IMR-90 (cell line): Measurements from ENCODE around the gene CASP2. TPM values are rescaled to one million over a fixed set of nuclear protein-coding genes. Genes with fewer than 3 reads are reported as not detected.

Source experiments
- ATAC-seq: fragments of 200-7000 bp; cut with Tn5 transposase; 2 replicates; pipeline ENCODE4 v1.9.1; 2020; ENCODE audit warnings: low read depth, mild to moderate bottlenecking, moderate library complexity
- BruUV-seq: library from RNA; stranded (reverse); fragments of 400-500 nt; replicated peaks from 2 replicates; lab custom pipeline; 2021; lab: Mats Ljungman, UMichigan
- CTCF ChIA-PET: fragments of 300-600 bp; formaldehyde crosslinking; extraction: SDS; loops from one replicate; lab custom pipeline; 2021; ENCODE audit warnings: antibody characterized with exemption; lab: Yijun Ruan, JAX
- POLR2A ChIA-PET: fragments of 300-600 bp; sonication (Branson Sonifier 250); formaldehyde crosslinking; loops from one replicate; lab custom pipeline; 2022; ENCODE audit warnings: antibody characterized with exemption; ENCODE audit not compliant: unreplicated experiment; lab: Charles Lee
- DNase-seq: peaks from one replicate; pipeline ENCODE4 v3.0.0; 2013
- H2AFZ ChIP-seq: replicated peaks from 2 replicates; pipeline ENCODE3; 2013; ENCODE audit warnings: low read length, mild to moderate bottlenecking; ENCODE audit not compliant: poor library complexity
- H2AK5ac ChIP-seq: 2 replicates; pipeline ENCODE4 v1.6.1; 2013; ENCODE audit warnings: low read depth, low read length, inconsistent platforms
- H2AK9ac ChIP-seq: replicated peaks from 2 replicates; pipeline ENCODE3; 2013; ENCODE audit warnings: mild to moderate bottlenecking, low read depth, low read length, moderate library complexity; ENCODE audit not compliant: poor library complexity
- H2BK120ac ChIP-seq: 2 replicates; pipeline ENCODE4 v1.6.1; 2013; ENCODE audit warnings: low read depth, low read length, inconsistent platforms
- H2BK15ac ChIP-seq: 3 replicates; pipeline ENCODE4 v1.6.1; 2013; ENCODE audit warnings: low read depth, low read length, inconsistent platforms
- H2BK20ac ChIP-seq: 2 replicates; pipeline ENCODE4 v1.6.1; 2013; ENCODE audit warnings: low read depth, mild to moderate bottlenecking, inconsistent platforms, low read length, moderate library complexity
- H2BK5ac ChIP-seq: 2 replicates; pipeline ENCODE4 v1.6.1; 2013; ENCODE audit warnings: mild to moderate bottlenecking, low read depth, low read length, inconsistent platforms; ENCODE audit not compliant: poor library complexity, severe bottlenecking
- H3K14ac ChIP-seq: replicated peaks from 2 replicates; pipeline ENCODE4 v1.6.1; 2013; ENCODE audit warnings: low read depth, low read length, inconsistent platforms
- H3K18ac ChIP-seq: 2 replicates; pipeline ENCODE4 v1.6.1; 2013; ENCODE audit warnings: low read depth, low read length, control low read depth
- H3K23ac ChIP-seq: 2 replicates; pipeline ENCODE4 v1.6.1; 2013; ENCODE audit warnings: low read depth, low read length, inconsistent platforms
- H3K27ac ChIP-seq: 2 replicates; pipeline ENCODE4 v1.5.1; 2013; ENCODE audit warnings: mild to moderate bottlenecking, control low read depth, low read length; ENCODE audit not compliant: insufficient read depth
- H3K27me3 ChIP-seq: 2 replicates; pipeline ENCODE4 v1.6.1; 2013; ENCODE audit warnings: low read length; ENCODE audit not compliant: control insufficient read depth, insufficient read depth
- H3K36me3 ChIP-seq: 2 replicates; pipeline ENCODE4 v1.6.1; 2013; ENCODE audit warnings: low read length, mixed read lengths; ENCODE audit not compliant: control insufficient read depth, insufficient read depth
- H3K4ac ChIP-seq: 2 replicates; pipeline ENCODE4 v1.6.1; 2013; ENCODE audit warnings: low read depth, low read length, inconsistent platforms
- H3K4me1 ChIP-seq: 2 replicates; pipeline ENCODE4 v1.6.1; 2013; ENCODE audit warnings: low read length, mixed read lengths; ENCODE audit not compliant: control insufficient read depth, insufficient read depth
- H3K4me2 ChIP-seq: 2 replicates; pipeline ENCODE4 v1.6.1; 2013; ENCODE audit warnings: low read depth, mild to moderate bottlenecking, control low read depth, low read length, moderate library complexity
- H3K4me3 ChIP-seq: 2 replicates; pipeline ENCODE4 v1.5.1; 2013; ENCODE audit warnings: low read depth, mild to moderate bottlenecking, control low read depth, low read length, moderate library complexity; ENCODE audit not compliant: insufficient read depth
- H3K56ac ChIP-seq: 2 replicates; pipeline ENCODE4 v1.6.1; 2013; ENCODE audit warnings: low read length, inconsistent platforms; ENCODE audit not compliant: insufficient read depth; ENCODE audit errors: extremely low read depth
- H3K79me1 ChIP-seq, 2 experiments: 2 replicates each; pipeline ENCODE4 v1.6.1; 2013; ENCODE audit warnings: low read length in 2 of 2, inconsistent platforms in 1 of 2, low read depth in 1 of 2
- H3K9ac ChIP-seq: 2 replicates; pipeline ENCODE4 v1.6.1; 2013; ENCODE audit warnings: low read depth, low read length, control low read depth
- H3K9me1 ChIP-seq: 2 replicates; pipeline ENCODE4 v1.6.1; 2013; ENCODE audit warnings: low read length, inconsistent platforms; ENCODE audit not compliant: insufficient read depth
- H3K9me3 ChIP-seq: 2 replicates; pipeline ENCODE4 v1.6.1; 2013; ENCODE audit warnings: low read length; ENCODE audit not compliant: control insufficient read depth, insufficient read depth
- H4K20me1 ChIP-seq: 2 replicates; pipeline ENCODE4 v1.6.1; 2013; ENCODE audit warnings: low read length, inconsistent platforms; ENCODE audit not compliant: insufficient read depth
- H4K5ac ChIP-seq: 2 replicates; pipeline ENCODE4 v1.6.1; 2013; ENCODE audit warnings: mild to moderate bottlenecking, low read depth, low read length, control low read depth
- H4K8ac ChIP-seq, 2 experiments: 2 replicates each; pipeline ENCODE4 v1.6.1; 2013; ENCODE audit warnings: low read depth in 2 of 2, low read length in 2 of 2, control low read depth in 1 of 2, inconsistent platforms in 1 of 2
- H4K91ac ChIP-seq: 2 replicates; pipeline ENCODE4 v1.6.1; 2013; ENCODE audit warnings: low read depth, low read length, inconsistent platforms; ENCODE audit not compliant: insufficient read depth
- CHD1 ChIP-seq: IDR thresholded peaks from 2 replicates; pipeline ENCODE4 v1.6.1; 2012; ENCODE audit warnings: low read depth, low read length, improper control_type of control experiment
- MAFK ChIP-seq: IDR thresholded peaks from 2 replicates; pipeline ENCODE4 v1.6.1; 2012; ENCODE audit warnings: low read depth, low read length, improper control_type of control experiment
- MAZ ChIP-seq: IDR thresholded peaks from 2 replicates; pipeline ENCODE4 v1.6.1; 2012; ENCODE audit warnings: low read depth, mild to moderate bottlenecking, low read length, improper control_type of control experiment, moderate library complexity, borderline replicate concordance
- POLR2A ChIP-seq: IDR thresholded peaks from 2 replicates; pipeline ENCODE4 v1.6.1; 2012; ENCODE audit warnings: mild to moderate bottlenecking, low read depth, low read length
- RAD21 ChIP-seq: IDR thresholded peaks from 2 replicates; pipeline ENCODE4 v1.6.1; 2012; ENCODE audit warnings: low read length, improper control_type of control experiment
- WGBS, 2 experiments: methylation state at CpG; one replicate each; pipeline versions ENCODE4 v1.1.5 to v1.1.7; 2013; ENCODE audit warnings: missing lambda C conversion rate in 2 of 2; ENCODE audit not compliant: insufficient read length in 1 of 2; ENCODE audit errors: extremely low coverage in 2 of 2; 5-methylcytosine and 5-hydroxymethylcytosine counted together
- dilution Hi-C: fragments of 300-500 bp; cut with HindIII; formaldehyde crosslinking; loops from one replicate; pipeline ENCODE4 v1.14.3; 2018; ENCODE audit warnings: low sequenced_read_pairs; ENCODE audit not compliant: unreplicated experiment
- in situ Hi-C: fragments of 300-500 bp; cut with MboI; formaldehyde crosslinking; loops from 3 replicates; pipeline ENCODE4 v1.14.3; 2019; ENCODE audit warnings: low sequenced_read_pairs, inconsistent platforms, mixed read lengths
- intact Hi-C: fragments of 100-400 bp; cut with micrococcal nuclease; formaldehyde crosslinking; loops from 2 replicates; pipeline ENCODE4 v1.10.0; 2022
- polyA plus RNA-seq, 3 experiments: library from polyadenylated mRNA; depleted of rRNA; stranded (reverse); fragments of >200 nt; gene quantifications; 2 replicates each; pipeline ENCODE4 v1.2.3, GENCODE V29; 2012; ENCODE audit warnings: low replicate concordance in 1 of 3
- total RNA-seq: library from RNA; depleted of rRNA; stranded (reverse); fragments of >200 nt; gene quantifications from 2 replicates; pipeline ENCODE4 v1.2.3, GENCODE V29; 2012

CASP2 gene
- total and polyA plus RNA-seq, 2 of the 4 experiments (the other 2 are of a cell fraction): 15.4 to 25.6 TPM

- DNase-seq: no peak
- H3K4ac ChIP-seq: no peak overlapping the region
- H2AFZ ChIP-seq: no peak overlapping the region
- WGBS, 2 experiments: no CpG with 5 or more reads among the region's 6 CpGs
- no peak overlapping the region for H3K4me3 ChIP-seq
- H3K4me1 ChIP-seq: peaks cover 9% of the 10 kb centered on the region
- no peak overlapping the region for H4K91ac ChIP-seq
- CTCF ChIA-PET: interaction anchor here (0.8 to 1.1 kb wide), 2 partner anchors 75 to 88 kb away, joined by 3 to 5 read pairs; no protein-coding TSS in a partner anchor
- H2BK20ac ChIP-seq: no peak overlapping the region
- peaks cover 13% of the 10 kb centered on the region for H4K20me1 ChIP-seq
- H2AK5ac ChIP-seq: no peak overlapping the region
- no peak overlapping the region for H3K18ac ChIP-seq
- no peak overlapping the region for H3K56ac ChIP-seq
- peaks cover 17 to 29% of the 10 kb centered on the region in 2 experiments for H3K79me1 ChIP-seq
- H4K8ac ChIP-seq: no peak overlapping the region
- H4K5ac ChIP-seq: no peak overlapping the region
- dilution Hi-C loops: no loop called here
- no peak overlapping the region for H3K9ac ChIP-seq
- H3K27me3 ChIP-seq: no peaks in the 10 kb centered on the region
- no peak overlapping the region for H2BK120ac ChIP-seq
- H2BK5ac ChIP-seq: no peak overlapping the region
- H3K14ac ChIP-seq: no peak overlapping the region
- no TSS peak for BruUV-seq
- no peak overlapping the region for H3K23ac ChIP-seq
- intact Hi-C loops: no loop called here
- H2AK9ac ChIP-seq: no peak overlapping the region
- H3K4me2 ChIP-seq: no peak overlapping the region
- peaks cover 9% of the 10 kb centered on the region for H3K9me1 ChIP-seq
- H3K9me3 ChIP-seq: no peaks in the 10 kb centered on the region
- no peak overlapping the region for H3K27ac ChIP-seq
- TF ChIP-seq MAZ (no peak), RAD21 (no peak), CHD1 (no peak), POLR2A (no peak), MAFK (no peak)
- H2BK15ac ChIP-seq: no peak overlapping the region
- in situ Hi-C loops: no loop called here
- ATAC-seq: no peak
- POLR2A ChIA-PET: interaction anchor here (0.5 kb wide), 1 partner anchor 9 kb away, joined by 6 read pairs; no protein-coding TSS in a partner anchor
- peaks cover 44% of the 10 kb centered on the region for H3K36me3 ChIP-seq
Measured at GRCh38 chr7:143304938-143305337, 16.8 kb downstream of the CASP2 start.
